Smooth muscle cell (in vitro differentiated cells): ENCODE data around the gene LIN7C. TPM values are rescaled to one million over a fixed set of nuclear protein-coding genes. Genes with fewer than 3 reads are reported as not detected.

Experiments used
- DNase-seq: peaks from one replicate; lab custom pipeline; 2025; ENCODE audit not compliant: unreplicated experiment; lab: John Stamatoyannopoulos, UW
- H2AFZ ChIP-seq: fragments of 200-600 bp; sonication (generic); 2 replicates; pipeline ENCODE4 v1.6.0; 2016; ENCODE audit warnings: antibody characterized with exemption, low read depth, mild to moderate bottlenecking
- H3F3A ChIP-seq: fragments of 200-600 bp; sonication (generic); 2 replicates; pipeline ENCODE4 v1.6.0; 2017; ENCODE audit warnings: antibody characterized with exemption, low read depth
- H3K27ac ChIP-seq: fragments of 200-600 bp; sonication (generic); 2 replicates; pipeline ENCODE4 v1.5.1; 2016; ENCODE audit warnings: low read depth, mild to moderate bottlenecking
- H3K27me3 ChIP-seq: fragments of 200-600 bp; sonication (generic); 2 replicates; pipeline ENCODE4 v1.6.1; 2016; ENCODE audit warnings: low read depth, mild to moderate bottlenecking
- H3K36me3 ChIP-seq: fragments of 200-600 bp; sonication (generic); 2 replicates; pipeline ENCODE4 v1.5.1; 2016; ENCODE audit warnings: low read depth
- H3K4me1 ChIP-seq: fragments of 200-600 bp; sonication (generic); 2 replicates; pipeline ENCODE4 v1.5.1; 2016; ENCODE audit warnings: low read depth
- H3K4me2 ChIP-seq: fragments of 200-600 bp; sonication (generic); 2 replicates; pipeline ENCODE4 v1.6.0; 2016; ENCODE audit warnings: mild to moderate bottlenecking
- H3K4me3 ChIP-seq: fragments of 200-600 bp; sonication (generic); 2 replicates; pipeline ENCODE4 v1.5.1; 2016; ENCODE audit warnings: mild to moderate bottlenecking
- H3K79me2 ChIP-seq: fragments of 200-600 bp; sonication (generic); 2 replicates; pipeline ENCODE4 v1.6.0; 2016; ENCODE audit warnings: low read depth, mild to moderate bottlenecking
- H3K9ac ChIP-seq: fragments of 200-600 bp; sonication (generic); 2 replicates; pipeline ENCODE4 v1.6.0; 2016; ENCODE audit warnings: low read depth
- H3K9me3 ChIP-seq: fragments of 200-600 bp; sonication (generic); replicated peaks from 2 replicates; pipeline ENCODE4 v1.5.1; 2016; ENCODE audit warnings: low read depth
- H4K20me1 ChIP-seq: fragments of 200-600 bp; sonication (generic); 2 replicates; pipeline ENCODE4 v1.6.0; 2016; ENCODE audit warnings: low read depth
- WGBS: methylation state at CpG from one replicate; pipeline ENCODE4 v1.1.7; 2016; ENCODE audit warnings: low lambda C conversion rate; 5-methylcytosine and 5-hydroxymethylcytosine counted together
- polyA plus RNA-seq: library from polyadenylated mRNA; unstranded; fragments of >200 nt; fragmentation: Nextera tagmentation; extraction: Ambion mirVana; gene quantifications from 2 replicates; pipeline ENCODE4 v1.2.1, GENCODE V29; 2016
- total RNA-seq: library from RNA; depleted of rRNA; stranded (reverse); fragments of >200 nt; gene quantifications from 2 replicates; pipeline ENCODE4 v1.2.3, GENCODE V29; 2014
- TF ChIP-seq, protein P1 (sequence below): fragments of 200-600 bp; sonication (generic); IDR thresholded peaks from 2 replicates; pipeline ENCODE4 v1.5.1; 2017; ENCODE audit warnings: borderline replicate concordance, mild to moderate bottlenecking, antibody characterized with exemption; ENCODE audit not compliant: insufficient read depth, poor library complexity, severe bottlenecking

Gene LIN7C
- total and polyA plus RNA-seq, 2 experiments from 2014 or later = 11.3 to 30.8 TPM

DNA sequence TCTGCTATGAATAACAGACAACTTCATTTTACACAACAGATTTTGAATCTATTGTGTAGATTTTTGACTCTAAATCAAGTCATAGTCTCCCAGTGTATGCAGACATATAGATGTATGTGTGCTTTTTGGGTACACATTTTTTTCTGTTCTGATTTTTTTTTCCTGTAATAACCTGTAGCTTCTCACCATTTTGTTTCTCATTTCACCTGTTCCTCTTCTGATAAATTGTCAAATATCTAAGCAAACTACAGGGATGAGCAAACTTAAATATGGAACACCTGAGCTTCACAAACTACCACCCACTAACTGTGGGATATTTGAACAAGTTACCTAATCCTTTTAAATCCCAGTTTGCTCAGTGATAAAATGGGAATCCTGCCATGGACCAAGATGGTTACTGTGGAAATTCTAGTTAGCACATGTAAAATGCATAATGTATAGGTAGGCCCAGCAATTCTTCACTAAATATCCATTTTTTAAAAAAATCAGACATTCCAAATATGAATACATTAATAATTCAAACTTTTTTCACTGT is 49.7 kb downstream of the LIN7C start:
- no peak for DNase-seq
- H4K20me1 ChIP-seq = peaks cover 81% of the 10 kb centered on the region
- no peak overlapping the region for H2AFZ ChIP-seq
- no peaks in the 10 kb centered on the region for H3K36me3 ChIP-seq
- H3K9me3 ChIP-seq = no peaks in the 10 kb centered on the region
- H3K9ac ChIP-seq = no peak overlapping the region
- peaks cover 92% of the 10 kb centered on the region for H3K79me2 ChIP-seq
- TF ChIP-seq, protein P1, sequence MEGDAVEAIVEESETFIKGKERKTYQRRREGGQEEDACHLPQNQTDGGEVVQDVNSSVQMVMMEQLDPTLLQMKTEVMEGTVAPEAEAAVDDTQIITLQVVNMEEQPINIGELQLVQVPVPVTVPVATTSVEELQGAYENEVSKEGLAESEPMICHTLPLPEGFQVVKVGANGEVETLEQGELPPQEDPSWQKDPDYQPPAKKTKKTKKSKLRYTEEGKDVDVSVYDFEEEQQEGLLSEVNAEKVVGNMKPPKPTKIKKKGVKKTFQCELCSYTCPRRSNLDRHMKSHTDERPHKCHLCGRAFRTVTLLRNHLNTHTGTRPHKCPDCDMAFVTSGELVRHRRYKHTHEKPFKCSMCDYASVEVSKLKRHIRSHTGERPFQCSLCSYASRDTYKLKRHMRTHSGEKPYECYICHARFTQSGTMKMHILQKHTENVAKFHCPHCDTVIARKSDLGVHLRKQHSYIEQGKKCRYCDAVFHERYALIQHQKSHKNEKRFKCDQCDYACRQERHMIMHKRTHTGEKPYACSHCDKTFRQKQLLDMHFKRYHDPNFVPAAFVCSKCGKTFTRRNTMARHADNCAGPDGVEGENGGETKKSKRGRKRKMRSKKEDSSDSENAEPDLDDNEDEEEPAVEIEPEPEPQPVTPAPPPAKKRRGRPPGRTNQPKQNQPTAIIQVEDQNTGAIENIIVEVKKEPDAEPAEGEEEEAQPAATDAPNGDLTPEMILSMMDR = no peak
- peak overlapping the region; percentile 69 for H3K4me2 ChIP-seq
- H3K27ac ChIP-seq = peak overlapping the region; percentile 65
- H3K27me3 ChIP-seq = no peaks in the 10 kb centered on the region
- H3K4me3 ChIP-seq = no peak overlapping the region
- peaks cover 40% of the 10 kb centered on the region for H3K4me1 ChIP-seq
- H3F3A ChIP-seq = peaks cover 5% of the 10 kb centered on the region

DNA sequence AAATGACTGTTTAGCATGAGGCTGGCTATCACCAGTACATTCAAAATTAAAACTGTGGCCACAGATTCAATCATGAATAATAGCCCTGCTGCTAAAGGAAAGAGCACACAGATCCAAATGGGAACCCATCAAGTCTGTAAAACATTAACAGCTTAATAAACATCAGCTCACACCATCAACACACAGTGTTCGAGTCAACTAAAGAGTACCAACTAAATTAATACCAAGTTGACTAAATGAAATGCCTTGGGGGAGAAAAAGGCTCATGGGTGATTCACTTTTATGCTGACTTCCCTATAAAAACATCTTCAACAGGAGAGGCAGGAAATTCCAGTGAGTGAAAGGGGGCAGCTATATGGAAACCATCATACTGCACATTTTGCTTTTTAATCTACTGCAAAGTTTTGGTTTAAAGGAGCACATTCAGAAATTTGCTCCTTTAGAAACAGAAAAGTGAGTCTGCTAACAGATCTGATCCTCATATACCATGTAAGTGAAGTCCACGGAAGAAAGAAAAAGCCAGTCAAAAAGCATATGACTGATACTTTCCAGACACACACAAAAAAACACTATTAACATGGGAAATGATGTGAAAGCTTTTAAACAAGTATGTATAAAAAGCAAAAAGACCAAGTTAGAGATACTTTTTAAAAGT is 50.3 kb downstream of the LIN7C start:
- Histone ChIP-seq H3K27me3 (no peaks in the 10 kb centered on the region), H3K36me3 (no peaks in the 10 kb centered on the region), H3K4me2 (peak overlapping the region; percentile 69), H3K9ac (no peak overlapping the region), H4K20me1 (peaks cover 83% of the 10 kb centered on the region), H3F3A (peaks cover 5% of the 10 kb centered on the region), H3K4me3 (no peak overlapping the region), H3K27ac (peak overlapping the region; percentile 65), H3K9me3 (no peaks in the 10 kb centered on the region), H3K79me2 (peaks cover 91% of the 10 kb centered on the region), H3K4me1 (peaks cover 46% of the 10 kb centered on the region), H2AFZ (no peak overlapping the region)
- TF ChIP-seq, protein P1 = no peak
- 20% methylated on average over 2 of the region's 2 CpGs for WGBS
- no peak for DNase-seq

DNA sequence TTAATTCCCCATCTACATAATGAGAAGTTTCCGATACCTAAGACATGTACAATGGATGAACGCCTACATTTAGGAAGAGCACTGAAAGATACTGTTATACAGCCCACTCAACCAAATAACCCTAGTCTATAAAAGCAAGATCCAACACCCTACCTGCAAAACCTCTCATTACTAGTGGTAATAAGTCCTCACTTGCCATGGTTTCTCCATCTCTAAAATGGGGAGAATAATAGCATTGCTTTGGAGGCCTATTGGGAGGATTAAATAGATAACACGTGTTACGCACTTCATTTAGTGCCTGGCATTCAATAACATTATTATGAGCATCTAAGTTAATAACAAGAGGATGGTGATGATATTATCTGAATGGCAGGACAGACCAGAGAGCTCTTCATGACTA is 50.9 kb downstream of the LIN7C start:
- H2AFZ ChIP-seq = no peak overlapping the region
- H3K36me3 ChIP-seq = no peaks in the 10 kb centered on the region
- peak overlapping the region; percentile 69 for H3K4me2 ChIP-seq
- no peak overlapping the region for H3K4me3 ChIP-seq
- no peak overlapping the region for H3K9ac ChIP-seq
- H3K27me3 ChIP-seq = no peaks in the 10 kb centered on the region
- DNase-seq = no peak
- 97% methylated on average over 4 of the region's 4 CpGs for WGBS
- no peaks in the 10 kb centered on the region for H3K9me3 ChIP-seq
- H4K20me1 ChIP-seq = peaks cover 83% of the 10 kb centered on the region
- peaks cover 43% of the 10 kb centered on the region for H3K4me1 ChIP-seq
- TF ChIP-seq, protein P1 = no peak
- H3K27ac ChIP-seq = peak overlapping the region; percentile 65
- H3K79me2 ChIP-seq = peaks cover 85% of the 10 kb centered on the region
- peaks cover 5% of the 10 kb centered on the region for H3F3A ChIP-seq

DNA sequence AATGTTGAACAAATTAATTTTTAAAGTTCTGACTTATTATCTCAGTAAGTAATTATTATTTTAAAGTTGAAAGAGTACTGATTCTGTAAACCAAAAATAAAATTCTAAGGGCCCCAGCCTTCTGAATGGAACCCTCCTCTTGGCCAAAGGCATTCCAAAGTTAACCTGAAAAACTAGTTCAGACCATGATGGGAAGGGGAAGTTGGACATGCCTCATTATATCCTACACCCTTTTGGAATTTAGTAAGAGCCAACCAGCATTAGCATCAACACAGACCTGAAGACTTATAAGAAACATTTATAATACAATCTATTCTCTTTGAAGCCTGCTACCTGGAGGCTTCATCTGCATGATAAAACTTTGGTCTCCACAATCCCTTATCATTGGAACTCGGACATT is 52.9 kb downstream of the LIN7C start:
- Histone ChIP-seq H2AFZ (no peak overlapping the region), H3K27me3 (no peaks in the 10 kb centered on the region), H3K4me3 (no peak overlapping the region), H4K20me1 (peaks cover 72% of the 10 kb centered on the region), H3K4me1 (peaks cover 37% of the 10 kb centered on the region), H3K9ac (no peak overlapping the region), H3K36me3 (no peaks in the 10 kb centered on the region), H3F3A (peaks cover 5% of the 10 kb centered on the region), H3K4me2 (no peak overlapping the region), H3K27ac (no peak overlapping the region), H3K9me3 (no peaks in the 10 kb centered on the region), H3K79me2 (peaks cover 83% of the 10 kb centered on the region)
- WGBS = 93% methylated on average over 1 of the region's 1 CpG
- no peak for DNase-seq
- TF ChIP-seq, protein P1 = no peak
